Suprapubic skin (tissue), 4 donors: Measurements from ENCODE around the gene DCAF17. TPM values are rescaled to one million over a fixed set of nuclear protein-coding genes. Genes with fewer than 3 reads are reported as not detected.

Source experiments
- DNase-seq, 2 donors: peaks; one replicate each; pipeline ENCODE4 v3.0.0-alpha.2; 2019; ENCODE audit warnings: low spot score in 2 of 2
- H3K27ac ChIP-seq: fragments of 200-600 bp; sonication (generic); one replicate; pipeline ENCODE4 v1.5.1; 2019
- H3K27me3 ChIP-seq: fragments of 200-600 bp; sonication (generic); one replicate; pipeline ENCODE4 v1.5.1; 2019
- H3K36me3 ChIP-seq: fragments of 200-600 bp; sonication (generic); one replicate; pipeline ENCODE4 v1.5.1; 2019
- H3K4me1 ChIP-seq: fragments of 200-600 bp; sonication (generic); one replicate; pipeline ENCODE4 v1.5.1; 2019
- H3K4me3 ChIP-seq: fragments of 200-600 bp; sonication (generic); one replicate; pipeline ENCODE4 v1.5.1; 2019; ENCODE audit warnings: mild to moderate bottlenecking
- H3K9me3 ChIP-seq: fragments of 200-600 bp; sonication (generic); one replicate; pipeline ENCODE4 v1.5.1; 2019
- CTCF ChIP-seq, 2 donors: fragments of 200-600 bp in 1 of 2; fragments of 450-650 bp in 1 of 2; sonication (generic) in 1 of 2; IDR thresholded peaks; one replicate each; pipeline ENCODE4 v1.5.1; 2016 to 2019; ENCODE audit warnings: antibody characterized with exemption in 2 of 2, mild to moderate bottlenecking in 1 of 2, moderate library complexity in 1 of 2
- EP300 ChIP-seq: sonication (generic); formaldehyde crosslinking; IDR thresholded peaks from one replicate; pipeline ENCODE4 v1.6.1; 2017; ENCODE audit warnings: antibody characterized with exemption
- POLR2A ChIP-seq, 2 donors: fragments of 450-650 bp; IDR thresholded peaks; one replicate each; pipeline ENCODE4 v1.6.1; 2017; ENCODE audit warnings: antibody characterized with exemption in 2 of 2, mild to moderate bottlenecking in 2 of 2, moderate library complexity in 2 of 2
- POLR2AphosphoS5 ChIP-seq, 3 donors: sonication (generic); formaldehyde crosslinking; IDR thresholded peaks; one replicate each; pipeline ENCODE4 v1.6.1; 2017; ENCODE audit warnings: antibody characterized with exemption in 3 of 3
- WGBS: methylation state at CpG from one replicate; pipeline ENCODE4 v1.1.5; 2018; 5-methylcytosine and 5-hydroxymethylcytosine counted together
- total RNA-seq, 4 donors: library from RNA; depleted of rRNA; stranded (reverse); fragments of >200 nt; gene quantifications; one replicate each; pipeline ENCODE4 v1.1.0, GENCODE V29; 2016

DCAF17 gene
- total RNA-seq, 4 donors from 2014 or later, result 12.1 to 25.1 (median 15.1) TPM

GRCh38 chr2:171469176-171469575 lies 35.1 kb downstream of the DCAF17 start:
- no peak for DNase-seq
- no peak overlapping the region for H3K27ac ChIP-seq
- H3K36me3 ChIP-seq, result peaks cover 41% of the 10 kb centered on the region
- TF ChIP-seq EP300, result no peak
- TF ChIP-seq POLR2AphosphoS5 (IDR thresholded peaks at IDR 0.05), result no peak
- no peak for TF ChIP-seq CTCF (IDR thresholded peaks at IDR 0.05)
- TF ChIP-seq POLR2A (IDR thresholded peaks at IDR 0.05), result no peak
- H3K4me1 ChIP-seq, result no peaks in the 10 kb centered on the region
- no peaks in the 10 kb centered on the region for H3K27me3 ChIP-seq
- no peaks in the 10 kb centered on the region for H3K9me3 ChIP-seq
- no peak overlapping the region for H3K4me3 ChIP-seq
- WGBS, result 89% methylated on average over 4 of the region's 4 CpGs

GRCh38 chr2:171470129-171470528 lies 36.1 kb downstream of the DCAF17 start:
- H3K27ac ChIP-seq, result no peak overlapping the region
- no peak for DNase-seq
- 83% methylated on average over 5 of the region's 5 CpGs for WGBS
- no peaks in the 10 kb centered on the region for H3K4me1 ChIP-seq
- TF ChIP-seq POLR2AphosphoS5 (IDR thresholded peaks at IDR 0.05) (no peak), EP300 (no peak), CTCF (IDR thresholded peaks at IDR 0.05) (no peak), POLR2A (IDR thresholded peaks at IDR 0.05) (no peak)
- H3K27me3 ChIP-seq, result no peaks in the 10 kb centered on the region
- no peak overlapping the region for H3K4me3 ChIP-seq
- H3K9me3 ChIP-seq, result no peaks in the 10 kb centered on the region
- H3K36me3 ChIP-seq, result peaks cover 49% of the 10 kb centered on the region

GRCh38 chr2:171475979-171476378 lies 42.0 kb downstream of the DCAF17 start:
- no peak for DNase-seq
- H3K4me3 ChIP-seq, result no peak overlapping the region
- H3K4me1 ChIP-seq, result no peaks in the 10 kb centered on the region
- WGBS, result 75% methylated on average over 1 of the region's 1 CpG
- no peak overlapping the region for H3K27ac ChIP-seq
- H3K27me3 ChIP-seq, result no peaks in the 10 kb centered on the region
- TF ChIP-seq CTCF (IDR thresholded peaks at IDR 0.05) (no peak), EP300 (no peak), POLR2AphosphoS5 (IDR thresholded peaks at IDR 0.05) (no peak), POLR2A (IDR thresholded peaks at IDR 0.05) (no peak)
- H3K36me3 ChIP-seq, result peaks cover 53% of the 10 kb centered on the region
- no peaks in the 10 kb centered on the region for H3K9me3 ChIP-seq

GRCh38 chr2:171478345-171478744 lies 44.3 kb downstream of the DCAF17 start:
- no peak overlapping the region for H3K4me3 ChIP-seq
- no peak overlapping the region for H3K27ac ChIP-seq
- TF ChIP-seq EP300 (no peak), POLR2AphosphoS5 (IDR thresholded peaks at IDR 0.05) (no peak), POLR2A (IDR thresholded peaks at IDR 0.05) (no peak), CTCF (IDR thresholded peaks at IDR 0.05) (no peak)
- no peaks in the 10 kb centered on the region for H3K9me3 ChIP-seq
- peaks cover 45% of the 10 kb centered on the region for H3K36me3 ChIP-seq
- DNase-seq, result no peak
- WGBS, result 81% methylated on average over 1 of the region's 1 CpG
- no peaks in the 10 kb centered on the region for H3K4me1 ChIP-seq
- H3K27me3 ChIP-seq, result no peaks in the 10 kb centered on the region

- no peaks in the 10 kb centered on the region for H3K4me1 ChIP-seq
- TF ChIP-seq EP300 (no peak), POLR2AphosphoS5 (IDR thresholded peaks at IDR 0.05) (no peak), CTCF (IDR thresholded peaks at IDR 0.05) (no peak), POLR2A (IDR thresholded peaks at IDR 0.05) (no peak)
- no peak overlapping the region for H3K27ac ChIP-seq
- 80% methylated on average over 3 of the region's 3 CpGs for WGBS
- no peaks in the 10 kb centered on the region for H3K27me3 ChIP-seq
- no peak for DNase-seq
- H3K36me3 ChIP-seq, result peaks cover 42% of the 10 kb centered on the region
- no peaks in the 10 kb centered on the region for H3K9me3 ChIP-seq
- H3K4me3 ChIP-seq, result no peak overlapping the region
Measured at GRCh38 chr2:171479154-171479814, 45.3 kb downstream of the DCAF17 start.
